Measurements from ENCODE around the gene IGFBP2. TPM values are rescaled to one million over a fixed set of nuclear protein-coding genes. Genes with fewer than 3 reads are reported as not detected.

IGFBP2 gene
- total RNA-seq, 1 donor from 2014 or later = 10.1 TPM

DNA sequence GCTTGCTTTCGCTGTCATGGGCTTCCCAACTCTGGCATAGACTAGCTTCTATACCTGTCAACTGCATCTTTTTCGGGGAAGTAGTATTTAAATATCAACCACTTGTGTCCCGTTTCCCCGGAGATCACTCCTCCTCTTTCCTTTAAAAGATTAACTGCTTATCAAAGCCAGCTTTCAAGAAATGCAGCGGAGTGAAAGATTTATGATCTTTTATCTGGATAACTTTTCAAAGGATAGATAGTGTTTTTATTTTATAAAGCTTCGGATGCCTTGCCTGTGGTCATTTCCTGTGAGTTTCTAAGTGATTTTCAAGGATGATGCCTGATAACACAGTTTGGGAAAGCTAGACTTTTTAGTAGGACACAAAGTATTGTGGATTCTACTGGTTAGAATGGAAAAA lies 65.1 kb downstream of the IGFBP2 start:
- intact Hi-C loops (cut with micrococcal nuclease) = loop anchor here (1.0 to 10.0 kb wide), 8 partner anchors 15 to 1015 kb away; no protein-coding TSS in a partner anchor

DNA sequence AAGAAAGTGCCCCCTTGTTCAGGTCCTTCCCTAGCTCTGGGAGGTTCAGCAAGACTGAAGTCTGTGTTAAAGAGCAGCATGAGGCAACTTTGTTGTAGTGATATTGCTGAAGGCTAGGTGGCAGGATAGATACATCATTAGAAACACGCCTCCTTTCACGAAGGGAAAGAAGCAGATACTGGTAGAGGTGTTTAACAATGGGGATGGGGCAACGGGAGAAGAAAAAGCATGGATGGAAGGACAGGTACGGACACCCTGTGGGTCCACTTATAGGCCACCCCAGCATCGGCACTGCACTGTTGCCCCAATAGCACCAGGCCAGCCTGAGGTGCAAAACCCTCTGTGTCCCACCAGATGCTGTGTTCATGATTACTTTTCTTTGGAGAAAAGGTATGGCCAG lies 65.7 kb downstream of the IGFBP2 start:
- intact Hi-C loops (cut with micrococcal nuclease) = loop anchor here (1.0 to 10.0 kb wide), 9 partner anchors 16 to 1014 kb away; no protein-coding TSS in a partner anchor

DNA sequence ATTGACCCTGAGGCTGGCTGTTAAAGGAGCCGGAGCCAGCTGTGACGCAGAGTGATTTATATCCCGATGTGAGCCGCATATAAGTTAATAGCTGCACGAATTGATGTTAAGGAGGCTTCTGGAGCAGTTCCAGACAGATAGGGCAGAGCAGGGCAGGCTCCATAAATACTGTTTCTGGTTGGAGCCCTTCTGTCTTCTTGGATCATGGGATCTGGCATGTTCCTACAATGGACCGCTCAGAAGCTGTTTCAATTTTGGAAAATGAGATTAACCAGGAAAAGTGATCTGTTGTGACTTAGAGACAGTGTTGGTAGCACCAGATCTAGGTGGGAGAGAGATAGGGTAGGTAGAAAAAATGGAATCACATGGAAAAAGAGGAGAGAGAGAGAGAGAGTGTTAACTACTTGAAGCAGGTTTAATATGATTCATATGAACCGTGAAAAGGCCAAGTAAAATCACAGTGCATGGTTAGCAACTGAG lies 66.9 kb downstream of the IGFBP2 start:
- intact Hi-C loops (cut with micrococcal nuclease) = no loop called here

DNA sequence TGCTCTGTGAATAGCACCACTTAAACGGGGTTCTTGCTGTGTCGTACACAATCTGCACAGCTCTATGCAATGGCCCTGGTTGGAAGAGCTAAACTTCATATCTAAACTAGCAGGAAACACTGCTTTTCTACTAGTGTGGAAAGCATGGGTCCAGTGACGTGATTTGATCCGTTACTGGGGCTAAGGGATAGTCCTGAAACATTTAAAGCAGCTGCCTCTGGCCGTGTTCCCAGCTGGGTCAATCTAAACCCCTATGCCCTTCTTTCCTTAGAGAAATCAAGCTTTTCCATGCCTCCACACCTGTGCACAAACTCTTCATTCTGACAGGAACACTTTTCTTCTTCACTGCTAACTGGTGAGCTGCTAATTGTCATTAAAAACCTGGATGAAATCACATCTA lies 67.6 kb downstream of the IGFBP2 start:
- intact Hi-C loops (cut with micrococcal nuclease) = no loop called here

DNA sequence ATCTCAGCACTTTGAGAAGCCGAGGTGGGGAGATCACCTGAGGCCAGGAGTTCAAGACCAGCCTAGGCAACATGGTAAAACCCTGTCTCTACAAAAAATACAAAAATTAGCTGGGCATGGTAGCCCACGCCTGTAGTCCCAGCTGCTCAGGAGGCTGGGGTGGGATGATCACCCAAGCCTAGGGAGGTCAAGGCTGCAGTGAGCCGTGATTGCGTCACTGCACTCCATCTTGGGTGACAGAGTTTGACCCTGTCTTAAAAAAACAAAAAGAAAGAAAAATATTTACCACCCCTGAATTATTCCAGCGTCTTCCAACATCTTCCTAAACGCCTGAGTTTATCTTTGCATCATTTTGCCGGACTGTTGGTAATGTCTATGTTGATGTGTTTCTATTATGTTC lies 68.3 kb downstream of the IGFBP2 start:
- intact Hi-C loops (cut with micrococcal nuclease) = no loop called here

DNA sequence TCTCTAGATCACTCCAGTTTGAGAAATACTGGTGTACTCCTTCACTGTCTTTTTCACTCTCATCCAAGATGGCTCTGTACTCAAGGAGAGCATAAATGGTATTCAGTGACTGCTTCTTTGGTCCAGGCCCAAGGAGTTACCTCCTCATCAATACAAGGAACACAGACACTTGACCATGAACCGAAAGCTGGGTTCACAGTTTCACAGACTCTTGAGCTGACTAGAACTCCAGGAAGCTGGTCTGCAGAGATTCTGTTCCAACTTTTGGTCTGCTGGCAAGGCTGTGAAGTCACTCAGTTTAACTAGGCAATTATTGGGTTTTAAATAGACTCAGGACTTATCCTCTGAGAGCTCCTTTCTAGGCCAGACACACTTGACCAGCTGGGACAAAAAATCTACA lies 69.5 kb downstream of the IGFBP2 start:
- intact Hi-C loops (cut with micrococcal nuclease) = no loop called here

DNA sequence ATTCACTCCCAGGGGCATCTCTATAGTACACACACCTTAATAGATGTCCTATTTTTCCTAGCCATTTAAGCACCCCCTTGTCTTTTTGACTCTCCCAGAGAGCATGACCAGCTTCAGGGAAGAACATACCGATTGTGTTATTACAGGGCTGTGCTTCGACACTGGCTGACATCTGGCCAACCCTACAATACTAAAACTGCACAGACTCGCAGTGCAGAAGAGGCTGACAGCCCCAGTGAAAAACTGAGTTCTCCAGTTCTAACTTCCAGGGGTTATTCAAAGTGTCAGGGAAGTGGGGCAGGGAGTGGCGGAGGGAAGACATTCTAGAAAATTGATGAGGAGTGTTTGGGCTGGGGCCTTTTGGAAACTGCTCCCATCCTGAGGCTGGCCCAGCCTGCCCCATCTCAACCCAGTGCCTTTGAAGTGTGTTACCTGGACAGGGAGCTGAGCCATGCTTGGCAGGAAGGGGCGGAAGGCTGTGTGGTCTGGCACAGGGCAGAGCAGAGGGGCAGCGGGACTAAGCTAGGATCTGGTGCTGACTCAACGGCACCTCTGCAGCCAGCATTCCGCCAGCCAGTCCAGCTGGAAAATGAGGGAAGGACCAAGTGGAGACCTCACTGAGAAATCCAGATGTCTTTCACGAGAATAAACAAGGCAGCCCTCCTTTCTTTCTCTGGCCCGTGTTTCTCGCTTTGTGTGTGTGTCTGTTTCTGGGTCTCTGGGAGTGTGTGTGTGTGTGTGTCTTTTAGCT lies 77.5 kb downstream of the IGFBP2 start:
- intact Hi-C loops (cut with micrococcal nuclease) = no loop called here

DNA sequence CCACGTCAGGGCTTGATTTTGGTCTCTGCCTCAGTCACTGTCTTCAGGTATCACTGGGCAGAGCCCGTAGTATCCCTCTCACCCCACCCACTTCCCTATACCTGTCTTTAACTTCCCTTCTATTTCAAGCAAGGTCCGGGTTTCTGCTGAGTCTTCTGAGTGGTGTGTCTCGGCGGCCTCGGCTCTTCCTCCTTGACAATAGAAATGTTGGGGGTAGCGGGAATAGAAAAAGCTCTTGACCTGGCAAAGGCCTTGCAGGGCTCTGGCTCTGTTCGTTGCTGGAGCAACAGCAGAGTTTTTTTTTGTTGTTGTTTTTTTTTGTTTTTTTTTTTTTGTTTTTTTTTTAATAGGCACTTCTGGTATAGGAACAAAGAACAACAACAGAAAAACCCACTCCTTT lies 78.1 kb downstream of the IGFBP2 start:
- intact Hi-C loops (cut with micrococcal nuclease) = no loop called here

DNA sequence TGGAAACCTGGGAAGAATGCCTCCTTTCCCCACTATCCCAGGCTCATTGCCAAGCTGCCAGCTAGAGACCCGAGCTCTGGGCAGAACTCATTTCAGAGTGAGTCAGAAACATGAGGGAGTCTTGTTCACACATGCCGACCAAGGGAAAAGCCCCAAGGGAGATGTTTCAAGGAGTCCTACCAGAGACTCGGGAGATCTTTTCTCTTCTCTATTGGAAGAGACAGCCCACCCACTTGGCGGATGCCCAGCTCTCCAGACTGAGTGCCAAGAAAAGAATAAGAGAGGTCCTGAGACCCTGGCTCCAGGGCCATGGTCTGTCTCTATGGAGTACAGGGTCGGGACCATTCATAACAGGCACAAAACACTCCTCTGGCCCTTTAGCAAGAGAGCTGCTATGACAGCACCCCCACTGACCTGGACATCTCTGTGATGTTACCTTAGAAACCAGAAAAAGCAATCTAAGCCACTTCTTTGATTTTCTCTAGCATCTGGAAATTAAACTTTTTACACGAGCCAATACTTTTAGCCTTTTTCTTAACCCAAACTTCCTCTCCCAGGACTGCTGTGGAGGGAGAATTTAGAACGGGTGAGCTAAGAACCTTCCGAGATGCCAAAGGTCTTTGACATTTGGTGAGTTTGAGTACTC lies 80.6 kb downstream of the IGFBP2 start:
- intact Hi-C loops (cut with micrococcal nuclease) = no loop called here

Other genes with a start within 250 kb of the IGFBP2 start
- gene SMARCAL1, start 220.9 kb upstream of the IGFBP2 start, total RNA-seq = 28.5 and 29.6 TPM in 2 replicates
- gene RPL37A, start 134.6 kb upstream of the IGFBP2 start, total RNA-seq = 1,808 and 1,859 TPM in 2 replicates
- gene IGFBP5, start 62.1 kb downstream of the IGFBP2 start, total RNA-seq = not detected in 2 replicates
- not detected in 2 replicates for gene TNP1, start 226.6 kb downstream of the IGFBP2 start, total RNA-seq